ENCODE measurements around the gene SULT1C2. TPM values are rescaled to one million over a fixed set of nuclear protein-coding genes. Genes with fewer than 3 reads are reported as not detected.
A peak's percentile ranks its signal among the peaks of the same experiment; 100 is the strongest.

SULT1C2 gene
- total and polyA plus RNA-seq, 2 experiments from 2014 or later, result 15.3 to 25.1 TPM

DNA sequence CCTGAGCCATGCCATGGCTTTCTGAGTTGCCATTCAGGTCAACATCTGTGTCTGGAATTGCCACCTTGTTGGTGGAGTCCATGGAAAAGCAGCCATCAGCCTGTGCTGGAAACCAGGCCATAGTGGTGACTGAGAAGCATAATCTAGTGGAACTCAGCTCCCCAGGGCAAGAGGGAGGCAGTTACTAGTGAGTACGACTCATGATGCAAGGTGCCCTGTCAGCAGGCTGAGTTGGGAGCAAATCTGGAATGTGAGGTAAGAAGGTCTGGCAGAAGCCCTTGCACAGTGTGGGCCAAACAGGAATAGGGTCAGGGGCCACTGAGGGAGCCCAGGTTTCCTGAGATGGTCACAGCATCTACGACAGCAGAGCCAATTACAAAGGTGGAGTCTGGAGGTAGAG is 37.1 kb downstream of the SULT1C2 start:
- Histone ChIP-seq H3K4me1 (ENCODE audit: insufficient read depth) (no peaks in the 10 kb centered on the region), H3K9me2 (replicated peaks; ENCODE audit: insufficient read depth) (no peaks in the 10 kb centered on the region), H3K27ac (no peak overlapping the region), H3K4me2 (no peak overlapping the region), H3K9me3 (ENCODE audit: low read depth) (no peaks in the 10 kb centered on the region), H4K20me1 (ENCODE audit: insufficient read depth, poor library complexity, severe bottlenecking) (no peaks in the 10 kb centered on the region), H3K36me3 (replicated peaks; ENCODE audit: insufficient read depth, low read depth) (no peaks in the 10 kb centered on the region), H3K4me3 (no peak overlapping the region), H3K79me2 (no peaks in the 10 kb centered on the region), H2AFZ (no peak overlapping the region), H3K27me3 (no peaks in the 10 kb centered on the region)
- DNase-seq (ENCODE audit: low spot score), result no peak
- TF ChIP-seq CTCF (IDR thresholded peaks at IDR 0.05; ENCODE audit: poor library complexity) (no peak), EZH2 (IDR thresholded peaks at IDR 0.05; ENCODE audit: borderline replicate concordance) (no peak), EZH2phosphoT487 (IDR thresholded peaks at IDR 0.05; ENCODE audit: low read depth, severe bottlenecking, unreplicated experiment) (no peak)
- WGBS (ENCODE audit: low lambda C conversion rate, missing lambda C conversion rate), result 89% methylated on average over 2 of the region's 2 CpGs

DNA sequence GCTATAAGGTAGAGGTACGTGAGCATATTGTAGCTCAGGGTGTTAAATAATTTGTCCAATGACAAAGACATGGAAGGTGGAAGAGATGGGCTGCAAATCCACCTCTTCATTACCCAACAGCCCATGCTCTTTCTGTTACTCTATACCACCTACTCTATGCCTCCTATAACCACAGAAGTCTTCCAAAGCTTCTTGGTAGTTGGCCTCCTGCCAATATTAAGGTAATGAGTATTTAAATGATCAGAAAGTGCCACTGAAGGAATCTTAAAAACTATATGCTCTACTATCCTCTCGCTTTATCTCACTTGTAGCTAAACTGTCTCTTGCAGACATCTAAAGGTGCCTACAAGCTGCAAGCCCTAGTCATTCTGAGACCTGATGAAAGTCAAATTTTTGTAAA is 41.1 kb downstream of the SULT1C2 start:
- 94% methylated on average over 2 of the region's 2 CpGs for WGBS (ENCODE audit: low lambda C conversion rate, missing lambda C conversion rate)
- Histone ChIP-seq H2AFZ (no peak overlapping the region), H4K20me1 (ENCODE audit: insufficient read depth, poor library complexity, severe bottlenecking) (no peaks in the 10 kb centered on the region), H3K9me2 (replicated peaks; ENCODE audit: insufficient read depth) (no peaks in the 10 kb centered on the region), H3K4me1 (ENCODE audit: insufficient read depth) (peaks cover 6% of the 10 kb centered on the region), H3K27ac (no peak overlapping the region), H3K36me3 (replicated peaks; ENCODE audit: insufficient read depth, low read depth) (no peaks in the 10 kb centered on the region), H3K9me3 (ENCODE audit: low read depth) (no peaks in the 10 kb centered on the region), H3K4me2 (no peak overlapping the region), H3K79me2 (no peaks in the 10 kb centered on the region), H3K4me3 (no peak overlapping the region), H3K27me3 (no peaks in the 10 kb centered on the region)
- no peak for DNase-seq (ENCODE audit: low spot score)
- no peak for TF ChIP-seq CTCF (IDR thresholded peaks at IDR 0.05; ENCODE audit: poor library complexity)
- TF ChIP-seq EZH2phosphoT487 (IDR thresholded peaks at IDR 0.05; ENCODE audit: low read depth, severe bottlenecking, unreplicated experiment), result no peak
- TF ChIP-seq EZH2 (IDR thresholded peaks at IDR 0.05; ENCODE audit: borderline replicate concordance), result no peak

DNA sequence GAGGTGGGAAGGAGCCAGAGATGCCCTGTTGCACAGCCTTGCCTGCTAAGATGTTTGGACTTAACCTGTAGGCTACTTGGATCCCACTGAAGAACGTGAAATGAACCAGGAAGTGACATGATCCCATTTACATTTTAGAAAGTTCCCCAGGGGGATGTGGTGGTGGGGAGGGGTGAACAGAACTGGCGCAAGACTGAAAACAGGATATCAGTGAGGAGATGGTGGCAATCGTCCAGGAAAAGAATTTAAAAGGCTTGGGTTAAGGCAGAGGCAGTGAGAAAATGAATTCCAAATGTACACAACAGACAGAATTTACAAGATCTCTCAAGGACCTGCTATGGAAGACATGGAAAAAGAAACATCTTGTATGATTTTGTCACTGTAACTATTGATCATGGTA is 42.3 kb downstream of the SULT1C2 start:
- 46% methylated on average over 3 of the region's 3 CpGs for WGBS (ENCODE audit: low lambda C conversion rate, missing lambda C conversion rate)
- no peak for DNase-seq (ENCODE audit: low spot score)
- H2AFZ ChIP-seq, result no peak overlapping the region

More for the DNA sequence above, 42.3 kb downstream of the SULT1C2 start:
- Histone ChIP-seq H3K4me2 (no peak overlapping the region), H3K9me2 (replicated peaks; ENCODE audit: insufficient read depth) (no peaks in the 10 kb centered on the region), H3K36me3 (replicated peaks; ENCODE audit: insufficient read depth, low read depth) (no peaks in the 10 kb centered on the region), H4K20me1 (ENCODE audit: insufficient read depth, poor library complexity, severe bottlenecking) (no peaks in the 10 kb centered on the region), H3K27me3 (no peaks in the 10 kb centered on the region), H3K9me3 (ENCODE audit: low read depth) (no peaks in the 10 kb centered on the region), H3K79me2 (no peaks in the 10 kb centered on the region), H3K4me3 (no peak overlapping the region), H3K4me1 (ENCODE audit: insufficient read depth) (peaks cover 6% of the 10 kb centered on the region), H3K27ac (peak overlapping the region; percentile 4)
- no peak for TF ChIP-seq EZH2phosphoT487 (IDR thresholded peaks at IDR 0.05; ENCODE audit: low read depth, severe bottlenecking, unreplicated experiment)
- no peak for TF ChIP-seq CTCF (IDR thresholded peaks at IDR 0.05; ENCODE audit: poor library complexity)
- TF ChIP-seq EZH2 (IDR thresholded peaks at IDR 0.05; ENCODE audit: borderline replicate concordance), result no peak

All from hepatocyte (in vitro differentiated cells).